ENCODE data around the gene CCDC80.

The CCDC80 gene

DNA sequence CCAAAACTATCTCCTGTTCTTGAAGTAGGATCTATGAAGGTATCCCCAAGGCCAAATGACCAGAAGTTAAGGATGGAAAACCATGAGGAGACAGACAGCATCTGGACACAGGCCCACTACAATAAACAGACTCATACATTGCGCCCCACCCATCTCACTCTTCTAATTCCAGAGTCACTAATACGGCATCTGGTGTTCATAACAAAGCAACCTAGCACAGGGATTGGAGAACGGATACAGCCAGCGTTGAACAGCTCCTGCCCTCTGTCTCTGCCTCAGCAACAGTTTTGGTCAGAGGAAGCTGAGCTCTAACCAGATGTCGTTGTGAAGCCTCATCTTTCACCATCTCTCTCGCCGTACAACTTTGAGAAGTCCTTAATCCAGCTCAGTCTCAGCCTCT, 44.5 kb upstream of the CCDC80 start:
- H4K20me1 ChIP-seq (ENCODE audit: insufficient read depth) = no peaks in the 10 kb centered on the region
- H3K27ac ChIP-seq = no peak overlapping the region
- H3K36me3 ChIP-seq (ENCODE audit: insufficient read depth) = no peaks in the 10 kb centered on the region
- no peak overlapping the region for H3K4me3 ChIP-seq (IDR thresholded peaks at IDR 0.05; ENCODE audit: insufficient read depth, low read depth, low read length)
- no peaks in the 10 kb centered on the region for H3K79me2 ChIP-seq (ENCODE audit: insufficient read depth, low read depth)
- no peak overlapping the region for H3K4me2 ChIP-seq
- H2AFZ ChIP-seq (ENCODE audit: low read depth) = no peak overlapping the region
- H3K4me1 ChIP-seq (ENCODE audit: low read depth, poor library complexity, severe bottlenecking) = peaks cover 14% of the 10 kb centered on the region
- H3K27me3 ChIP-seq (ENCODE audit: insufficient read depth, low read depth) = no peaks in the 10 kb centered on the region
- TF ChIP-seq, protein P1, sequence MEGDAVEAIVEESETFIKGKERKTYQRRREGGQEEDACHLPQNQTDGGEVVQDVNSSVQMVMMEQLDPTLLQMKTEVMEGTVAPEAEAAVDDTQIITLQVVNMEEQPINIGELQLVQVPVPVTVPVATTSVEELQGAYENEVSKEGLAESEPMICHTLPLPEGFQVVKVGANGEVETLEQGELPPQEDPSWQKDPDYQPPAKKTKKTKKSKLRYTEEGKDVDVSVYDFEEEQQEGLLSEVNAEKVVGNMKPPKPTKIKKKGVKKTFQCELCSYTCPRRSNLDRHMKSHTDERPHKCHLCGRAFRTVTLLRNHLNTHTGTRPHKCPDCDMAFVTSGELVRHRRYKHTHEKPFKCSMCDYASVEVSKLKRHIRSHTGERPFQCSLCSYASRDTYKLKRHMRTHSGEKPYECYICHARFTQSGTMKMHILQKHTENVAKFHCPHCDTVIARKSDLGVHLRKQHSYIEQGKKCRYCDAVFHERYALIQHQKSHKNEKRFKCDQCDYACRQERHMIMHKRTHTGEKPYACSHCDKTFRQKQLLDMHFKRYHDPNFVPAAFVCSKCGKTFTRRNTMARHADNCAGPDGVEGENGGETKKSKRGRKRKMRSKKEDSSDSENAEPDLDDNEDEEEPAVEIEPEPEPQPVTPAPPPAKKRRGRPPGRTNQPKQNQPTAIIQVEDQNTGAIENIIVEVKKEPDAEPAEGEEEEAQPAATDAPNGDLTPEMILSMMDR (conservative IDR thresholded peaks at IDR 0.05; ENCODE audit: low read depth, low read length) = no peak
- no peak overlapping the region for H3K9ac ChIP-seq

DNA sequence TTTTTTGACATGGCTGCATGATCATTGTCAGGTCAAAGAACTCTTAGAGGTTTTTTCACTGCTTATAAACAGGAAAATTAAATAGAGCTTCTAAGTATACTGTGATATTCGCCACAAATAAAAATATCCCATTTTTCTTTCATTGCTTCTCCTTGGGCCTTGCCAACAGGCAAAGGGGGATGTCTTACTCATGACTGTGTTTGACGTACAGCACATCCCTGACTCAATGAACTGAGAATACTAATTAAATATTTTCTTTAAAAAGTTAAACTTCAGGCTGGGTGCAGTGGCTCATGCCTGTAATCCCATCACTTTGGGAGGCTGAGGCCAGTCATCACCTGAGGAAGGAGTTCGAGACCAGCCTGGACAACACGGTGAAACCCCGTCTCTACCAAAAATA, 41.4 kb upstream of the CCDC80 start:
- Histone ChIP-seq H3K27ac (no peak overlapping the region), H3K4me1 (ENCODE audit: low read depth, poor library complexity, severe bottlenecking) (peaks cover 24% of the 10 kb centered on the region), H3K9ac (no peak overlapping the region), H3K4me2 (no peak overlapping the region), H3K79me2 (ENCODE audit: insufficient read depth, low read depth) (no peaks in the 10 kb centered on the region), H3K4me3 (IDR thresholded peaks at IDR 0.05; ENCODE audit: insufficient read depth, low read depth, low read length) (no peak overlapping the region), H3K36me3 (ENCODE audit: insufficient read depth) (no peaks in the 10 kb centered on the region), H2AFZ (ENCODE audit: low read depth) (no peak overlapping the region), H4K20me1 (ENCODE audit: insufficient read depth) (no peaks in the 10 kb centered on the region), H3K27me3 (ENCODE audit: insufficient read depth, low read depth) (no peaks in the 10 kb centered on the region)
- TF ChIP-seq, protein P1 (conservative IDR thresholded peaks at IDR 0.05; ENCODE audit: low read depth, low read length) = no peak

DNA sequence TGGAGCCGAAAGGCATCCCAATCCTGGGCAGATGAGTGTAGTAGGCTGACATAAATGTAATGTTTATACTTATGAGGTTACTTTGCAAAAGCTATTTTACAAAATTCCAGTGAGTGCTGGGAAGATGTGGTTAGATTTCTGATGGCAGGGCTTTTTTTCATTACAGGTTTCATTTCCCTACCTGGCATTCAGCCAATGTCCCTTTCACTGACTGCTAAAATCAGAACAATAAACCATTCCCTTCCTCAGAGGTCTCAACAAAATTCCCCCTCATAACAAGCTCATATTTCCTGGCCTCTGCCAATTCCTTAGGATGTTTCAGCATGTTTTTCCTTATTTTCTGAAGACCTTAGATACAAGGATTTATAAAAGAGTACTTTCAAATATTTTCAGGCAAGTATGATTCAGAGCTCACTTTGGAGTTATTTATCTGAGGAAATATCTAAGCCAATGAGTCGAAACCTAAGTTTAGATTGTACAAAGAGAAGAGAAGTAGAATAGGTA, 40.9 kb upstream of the CCDC80 start:
- H3K27me3 ChIP-seq (ENCODE audit: insufficient read depth, low read depth) = no peaks in the 10 kb centered on the region
- H2AFZ ChIP-seq (ENCODE audit: low read depth) = no peak overlapping the region
- no peak overlapping the region for H3K4me3 ChIP-seq (IDR thresholded peaks at IDR 0.05; ENCODE audit: insufficient read depth, low read depth, low read length)
- no peak overlapping the region for H3K9ac ChIP-seq
- H3K79me2 ChIP-seq (ENCODE audit: insufficient read depth, low read depth) = no peaks in the 10 kb centered on the region
- H3K27ac ChIP-seq = no peak overlapping the region
- peaks cover 28% of the 10 kb centered on the region for H3K4me1 ChIP-seq (ENCODE audit: low read depth, poor library complexity, severe bottlenecking)
- H3K4me2 ChIP-seq = no peak overlapping the region
- TF ChIP-seq, protein P1 (conservative IDR thresholded peaks at IDR 0.05; ENCODE audit: low read depth, low read length) = no peak
- no peaks in the 10 kb centered on the region for H4K20me1 ChIP-seq (ENCODE audit: insufficient read depth)
- H3K36me3 ChIP-seq (ENCODE audit: insufficient read depth) = no peaks in the 10 kb centered on the region

DNA sequence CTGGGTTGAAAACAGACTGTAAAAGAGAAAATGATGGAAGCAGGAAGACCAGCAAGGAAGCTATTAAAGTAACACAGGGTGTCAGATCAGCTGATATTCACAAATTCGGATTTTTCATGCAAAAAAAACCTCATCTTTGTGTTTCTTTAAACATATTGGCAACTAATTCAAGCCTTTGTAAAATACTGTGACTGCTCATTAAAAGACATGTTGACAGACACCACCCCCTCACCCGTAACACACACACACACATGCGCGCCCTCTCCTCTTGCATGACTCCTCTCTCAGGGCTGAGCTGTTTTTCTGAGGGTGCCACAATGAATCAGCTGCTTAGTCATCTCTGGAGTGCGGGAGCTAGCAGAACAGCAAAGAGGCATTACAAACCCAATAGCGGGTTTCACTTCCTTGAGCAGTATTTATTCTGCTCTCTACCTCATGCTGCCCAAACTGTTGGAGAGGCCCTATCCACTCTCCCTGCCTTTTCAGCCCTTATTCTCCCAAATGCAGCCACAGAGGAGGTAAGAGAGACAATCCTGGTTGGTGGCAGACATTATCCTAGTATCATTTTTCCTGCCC, 35.8 kb upstream of the CCDC80 start:
- TF ChIP-seq, protein P1 (conservative IDR thresholded peaks at IDR 0.05; ENCODE audit: low read depth, low read length) = no peak
- H3K4me3 ChIP-seq (IDR thresholded peaks at IDR 0.05; ENCODE audit: insufficient read depth, low read depth, low read length) = no peak overlapping the region
- peak overlapping the region; percentile 9; the same call in 1 of the 2 replicates for H2AFZ ChIP-seq (ENCODE audit: low read depth)
- H3K4me1 ChIP-seq (ENCODE audit: low read depth, poor library complexity, severe bottlenecking) = peaks cover 49% of the 10 kb centered on the region
- no peaks in the 10 kb centered on the region for H4K20me1 ChIP-seq (ENCODE audit: insufficient read depth)
- H3K79me2 ChIP-seq (ENCODE audit: insufficient read depth, low read depth) = no peaks in the 10 kb centered on the region
- no peaks in the 10 kb centered on the region for H3K36me3 ChIP-seq (ENCODE audit: insufficient read depth)
- peak overlapping the region; percentile 32 for H3K4me2 ChIP-seq
- peak overlapping the region; percentile 63 for H3K27ac ChIP-seq
- no peaks in the 10 kb centered on the region for H3K27me3 ChIP-seq (ENCODE audit: insufficient read depth, low read depth)
- H3K9ac ChIP-seq = peak overlapping the region; percentile 13
